Measurements from ENCODE around the gene FBXL20. TPM values are rescaled to one million over a fixed set of nuclear protein-coding genes. Genes with fewer than 3 reads are reported as not detected.
A peak's percentile ranks its signal among the peaks of the same experiment; 100 is the strongest.

The FBXL20 gene
- total RNA-seq, 1 donor from 2014 or later: 14.1 TPM

DNA sequence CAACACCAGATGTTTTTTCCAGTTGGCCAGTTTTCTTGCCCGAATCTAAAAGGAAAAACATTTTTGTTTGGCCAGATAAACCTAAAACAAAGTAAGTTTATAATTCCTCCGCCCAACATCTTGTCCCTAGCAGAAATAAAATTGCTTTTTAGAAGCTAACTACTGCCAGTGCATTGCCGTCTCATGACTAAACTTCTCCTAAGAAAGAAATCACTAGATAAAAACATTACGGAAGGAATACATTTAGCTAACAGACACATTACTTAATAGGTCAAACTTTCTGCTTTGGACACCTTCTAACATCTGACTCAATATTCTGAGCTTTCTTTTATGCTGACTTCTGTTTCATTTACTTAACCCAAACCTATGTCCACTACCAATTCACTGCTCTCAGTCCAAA lies 36.2 kb downstream of the FBXL20 start:
- POLR2A ChIA-PET: no interaction called here
- CTCF ChIA-PET: no interaction called here
- no peak overlapping the region for H3K4me3 Mint-ChIP-seq
- DNase-seq: no peak
- no peak for ATAC-seq (ENCODE audit: low read depth)
- intact Hi-C loops (cut with micrococcal nuclease): no loop called here
- H3K4me1 Mint-ChIP-seq: peaks cover 3% of the 10 kb centered on the region
- H3K9me3 Mint-ChIP-seq: no peaks in the 10 kb centered on the region
- no peak overlapping the region for H3K27ac Mint-ChIP-seq
- peaks cover 5% of the 10 kb centered on the region for H3K36me3 Mint-ChIP-seq (ENCODE audit: low read depth)
- H3K27me3 Mint-ChIP-seq: no peaks in the 10 kb centered on the region
- TF ChIP-seq, protein P1, sequence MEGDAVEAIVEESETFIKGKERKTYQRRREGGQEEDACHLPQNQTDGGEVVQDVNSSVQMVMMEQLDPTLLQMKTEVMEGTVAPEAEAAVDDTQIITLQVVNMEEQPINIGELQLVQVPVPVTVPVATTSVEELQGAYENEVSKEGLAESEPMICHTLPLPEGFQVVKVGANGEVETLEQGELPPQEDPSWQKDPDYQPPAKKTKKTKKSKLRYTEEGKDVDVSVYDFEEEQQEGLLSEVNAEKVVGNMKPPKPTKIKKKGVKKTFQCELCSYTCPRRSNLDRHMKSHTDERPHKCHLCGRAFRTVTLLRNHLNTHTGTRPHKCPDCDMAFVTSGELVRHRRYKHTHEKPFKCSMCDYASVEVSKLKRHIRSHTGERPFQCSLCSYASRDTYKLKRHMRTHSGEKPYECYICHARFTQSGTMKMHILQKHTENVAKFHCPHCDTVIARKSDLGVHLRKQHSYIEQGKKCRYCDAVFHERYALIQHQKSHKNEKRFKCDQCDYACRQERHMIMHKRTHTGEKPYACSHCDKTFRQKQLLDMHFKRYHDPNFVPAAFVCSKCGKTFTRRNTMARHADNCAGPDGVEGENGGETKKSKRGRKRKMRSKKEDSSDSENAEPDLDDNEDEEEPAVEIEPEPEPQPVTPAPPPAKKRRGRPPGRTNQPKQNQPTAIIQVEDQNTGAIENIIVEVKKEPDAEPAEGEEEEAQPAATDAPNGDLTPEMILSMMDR (IDR thresholded peaks at IDR 0.05): no peak

DNA sequence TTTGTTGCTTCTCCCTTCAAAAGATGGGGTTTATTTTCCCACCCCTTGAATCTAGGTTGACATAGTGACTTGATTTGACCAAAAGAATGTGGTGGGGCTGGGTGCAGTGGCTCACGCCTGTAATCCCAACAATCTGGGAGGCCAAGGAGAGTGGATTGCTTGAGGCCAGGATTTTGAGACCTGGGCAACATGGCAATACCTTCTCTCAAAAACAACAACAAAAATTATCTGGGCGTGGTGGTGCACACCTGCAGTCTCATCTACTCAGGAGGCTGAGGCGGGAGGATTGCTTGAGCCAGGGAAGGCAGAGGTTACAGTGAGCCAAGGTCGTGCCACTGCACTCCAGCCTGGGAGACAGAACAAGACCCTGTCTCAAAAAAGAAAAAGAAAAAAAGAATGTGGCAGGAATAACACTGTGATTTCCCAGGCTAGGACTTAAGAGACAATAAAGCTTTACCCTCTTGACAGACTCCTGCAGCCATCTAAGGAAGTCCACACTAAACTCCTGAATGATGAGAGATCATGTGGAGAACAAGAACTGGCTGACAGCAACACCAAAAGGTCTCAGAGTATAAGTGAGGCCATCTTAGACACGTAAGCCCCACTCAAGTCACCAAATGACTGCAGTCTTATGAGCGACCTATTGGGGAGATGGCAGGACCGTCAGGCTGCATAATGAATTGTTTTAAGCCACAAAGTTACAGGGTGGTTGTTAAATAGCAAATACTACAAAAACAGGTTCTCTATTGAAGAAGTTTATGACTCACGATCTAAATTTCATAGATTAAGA lies 37.0 kb downstream of the FBXL20 start:
- intact Hi-C loops (cut with micrococcal nuclease): no loop called here
- TF ChIP-seq, protein P1 (IDR thresholded peaks at IDR 0.05): no peak
- no peak for ATAC-seq (ENCODE audit: low read depth)
- H3K9me3 Mint-ChIP-seq: no peaks in the 10 kb centered on the region
- H3K27me3 Mint-ChIP-seq: no peaks in the 10 kb centered on the region
- H3K27ac Mint-ChIP-seq: no peak overlapping the region
- peaks cover 2% of the 10 kb centered on the region for H3K36me3 Mint-ChIP-seq (ENCODE audit: low read depth)
- ChIA-PET CTCF (no interaction called here), POLR2A (interaction anchor here (0.5 kb wide), 1 partner anchor 40 kb away, joined by 3 read pairs; no protein-coding TSS in a partner anchor)
- no peak for DNase-seq
- H3K4me3 Mint-ChIP-seq: no peak overlapping the region
- H3K4me1 Mint-ChIP-seq: peaks cover 3% of the 10 kb centered on the region

DNA sequence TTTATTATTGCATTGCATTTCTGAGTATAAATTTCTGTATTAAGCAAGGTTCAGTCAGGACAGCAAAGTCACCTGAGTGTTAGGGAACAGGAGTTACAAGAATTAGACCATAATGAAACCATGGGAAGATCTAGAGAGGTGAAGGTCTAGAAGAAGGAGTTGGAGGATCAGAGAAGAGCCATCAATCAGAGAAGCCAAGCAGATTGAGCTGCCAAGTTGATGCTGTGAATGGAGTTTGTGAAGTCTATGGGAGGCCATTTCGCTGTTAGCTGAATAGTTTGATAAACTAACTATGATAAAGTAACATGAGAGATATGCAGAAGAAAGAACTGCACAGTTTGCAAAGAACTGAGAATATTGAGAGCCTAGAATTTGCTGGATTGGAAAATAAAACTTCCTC lies 40.4 kb downstream of the FBXL20 start:
- Mint-ChIP-seq H3K4me1 (peaks cover 3% of the 10 kb centered on the region), H3K9me3 (no peaks in the 10 kb centered on the region), H3K27ac (peak overlapping the region; percentile 5), H3K36me3 (ENCODE audit: low read depth) (peaks cover 2% of the 10 kb centered on the region), H3K27me3 (no peaks in the 10 kb centered on the region), H3K4me3 (no peak overlapping the region)
- TF ChIP-seq, protein P1 (IDR thresholded peaks at IDR 0.05): no peak
- no peak for DNase-seq
- no peak for ATAC-seq (ENCODE audit: low read depth)
- ChIA-PET POLR2A (interaction anchor here (0.6 kb wide), 1 partner anchor 57 kb away, joined by 3 read pairs; no protein-coding TSS in a partner anchor), CTCF (no interaction called here)
- intact Hi-C loops (cut with micrococcal nuclease): no loop called here

DNA sequence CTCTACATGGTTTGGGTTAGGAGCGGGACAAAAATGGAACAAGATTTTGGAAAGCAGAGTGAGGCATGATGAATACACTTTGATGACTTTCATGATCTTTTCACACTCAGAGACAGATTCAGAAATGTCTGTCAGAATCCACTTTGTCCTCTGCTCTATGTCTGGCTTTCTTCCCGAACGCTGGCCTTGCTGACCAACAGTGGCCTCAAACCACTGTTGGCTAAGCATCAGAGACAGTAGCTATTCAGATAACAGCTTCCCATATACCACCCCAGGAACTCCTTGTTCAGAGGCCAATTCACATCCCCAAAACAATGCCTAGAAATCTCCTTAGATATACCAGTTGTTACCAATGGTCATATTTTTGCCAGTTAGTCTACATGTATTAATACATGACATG lies 40.9 kb downstream of the FBXL20 start:
- H3K27ac Mint-ChIP-seq: no peak overlapping the region
- TF ChIP-seq, protein P1 (IDR thresholded peaks at IDR 0.05): no peak
- no peak overlapping the region for H3K4me3 Mint-ChIP-seq
- peaks cover 2% of the 10 kb centered on the region for H3K36me3 Mint-ChIP-seq (ENCODE audit: low read depth)
- POLR2A ChIA-PET: no interaction called here
- CTCF ChIA-PET: no interaction called here
- H3K27me3 Mint-ChIP-seq: no peaks in the 10 kb centered on the region
- no peaks in the 10 kb centered on the region for H3K9me3 Mint-ChIP-seq
- no peak for ATAC-seq (ENCODE audit: low read depth)
- intact Hi-C loops (cut with micrococcal nuclease): no loop called here
- no peak for DNase-seq
- peaks cover 3% of the 10 kb centered on the region for H3K4me1 Mint-ChIP-seq

DNA sequence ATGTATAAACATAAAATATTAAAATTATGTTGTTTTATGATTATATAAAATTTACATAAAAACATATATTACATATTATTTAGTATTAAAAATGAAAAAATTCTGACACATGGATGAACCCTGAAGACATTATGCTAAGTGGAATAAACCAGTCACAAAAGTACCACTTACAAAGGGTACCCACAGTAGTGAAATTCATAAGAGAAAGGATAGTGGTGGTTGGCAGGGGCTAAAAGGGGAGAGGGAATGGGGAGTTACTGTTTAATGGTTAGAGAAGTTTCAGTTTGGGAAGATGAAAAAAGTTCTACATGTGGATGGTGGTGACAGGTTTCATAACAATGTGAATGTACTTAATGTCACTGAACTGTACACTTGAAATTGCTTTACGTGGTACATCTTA lies 41.4 kb downstream of the FBXL20 start:
- no peaks in the 10 kb centered on the region for H3K9me3 Mint-ChIP-seq
- peaks cover 3% of the 10 kb centered on the region for H3K4me1 Mint-ChIP-seq
- H3K4me3 Mint-ChIP-seq: no peak overlapping the region
- H3K36me3 Mint-ChIP-seq (ENCODE audit: low read depth): no peaks in the 10 kb centered on the region
- ChIA-PET CTCF (no interaction called here), POLR2A (no interaction called here)
- H3K27ac Mint-ChIP-seq: no peak overlapping the region
- ATAC-seq (ENCODE audit: low read depth) (no peak), DNase-seq (no peak)
- H3K27me3 Mint-ChIP-seq: no peaks in the 10 kb centered on the region
- intact Hi-C loops (cut with micrococcal nuclease): no loop called here
- TF ChIP-seq, protein P1 (IDR thresholded peaks at IDR 0.05): no peak

Measured in activated B cell treated with CpG ODN at 0.5 μM for 24 hours (primary cell).